HEK293 (cell line): ENCODE results near the gene EPAS1.

Source experiments
- CTCF ChIA-PET: fragments of 350-600 bp; formaldehyde crosslinking; extraction: SDS; loops from one replicate; lab custom pipeline; 2021; ENCODE audit warnings: antibody characterized with exemption; lab: Yijun Ruan, JAX
- POLR2A ChIA-PET: fragments of 300-600 bp; formaldehyde crosslinking; extraction: SDS; loops from one replicate; lab custom pipeline; 2020; ENCODE audit warnings: antibody characterized with exemption, inconsistent platforms; lab: Yijun Ruan, JAX
- H3K27ac ChIP-seq: fragments of 200-500 bp; sonication (Bioruptor generic); 2 replicates; pipeline ENCODE4 v1.5.1; 2014; ENCODE audit warnings: low read depth, low read length, control low read depth, inconsistent platforms; ENCODE audit errors: extremely low read depth
- H3K36me3 ChIP-seq, 2 experiments: fragments of 200-500 bp in 1 of 2; sonication (Bioruptor generic) in 1 of 2; 1 replicate in 1 of 2; 2 replicates in 1 of 2; pipeline ENCODE4 v1.5.1; 2014 to 2017; ENCODE audit warnings: inconsistent platforms in 2 of 2, low read length in 2 of 2; ENCODE audit not compliant: control insufficient read depth in 2 of 2, insufficient read depth in 1 of 2
- H3K4me1 ChIP-seq: fragments of 200-500 bp; sonication (Bioruptor generic); 2 replicates; pipeline ENCODE4 v1.5.1; 2014; ENCODE audit warnings: mild to moderate bottlenecking, low read length, inconsistent platforms; ENCODE audit not compliant: control insufficient read depth, insufficient read depth
- H3K4me3 ChIP-seq: 2 replicates; pipeline ENCODE4 v1.5.1; 2011; ENCODE audit warnings: low read depth, mild to moderate bottlenecking, control low read depth, low read length, moderate library complexity
- H3K9me3 ChIP-seq: fragments of 200-500 bp; sonication (Bioruptor generic); 2 replicates; pipeline ENCODE4 v1.5.1; 2014; ENCODE audit warnings: low read depth, low read length, inconsistent platforms; ENCODE audit not compliant: control insufficient read depth, insufficient read depth
- ATF2 ChIP-seq: fragments of 450-650 bp; formaldehyde crosslinking; IDR thresholded peaks from 2 replicates; pipeline ENCODE4 v1.5.1; 2016; ENCODE audit warnings: missing biosample characterization, missing genetic modification characterization, low read depth
- BCL11B ChIP-seq: fragments of 450-650 bp; formaldehyde crosslinking; IDR thresholded peaks from 2 replicates; pipeline ENCODE4 v1.5.1; 2016; ENCODE audit warnings: low read depth, missing biosample characterization, missing genetic modification characterization
- BCL6B ChIP-seq: fragments of 450-650 bp; formaldehyde crosslinking; IDR thresholded peaks from 2 replicates; pipeline ENCODE4 v1.5.1; 2017; ENCODE audit warnings: missing biosample characterization, missing genetic modification characterization
- GLI2 ChIP-seq: fragments of 450-650 bp; formaldehyde crosslinking; IDR thresholded peaks from 2 replicates; pipeline ENCODE4; 2017; ENCODE audit warnings: missing biosample characterization, missing genetic modification characterization, low read depth, borderline replicate concordance
- HOXD13 ChIP-seq: sonication (generic); formaldehyde crosslinking; IDR thresholded peaks from 2 replicates; pipeline ENCODE4 v1.8.0; 2022; ENCODE audit warnings: missing genetic modification reagents, borderline replicate concordance
- OSR2 ChIP-seq: fragments of 450-650 bp; formaldehyde crosslinking; IDR thresholded peaks from 2 replicates; pipeline ENCODE4 v1.5.1; 2016; ENCODE audit warnings: missing biosample characterization, missing genetic modification characterization
- OVOL3 ChIP-seq: fragments of 450-650 bp; formaldehyde crosslinking; IDR thresholded peaks from 2 replicates; pipeline ENCODE4 v1.5.1; 2016; ENCODE audit warnings: missing biosample characterization, missing genetic modification characterization
- PATZ1 ChIP-seq: fragments of 450-650 bp; formaldehyde crosslinking; IDR thresholded peaks from 2 replicates; pipeline ENCODE4 v1.5.1; 2016; ENCODE audit warnings: missing biosample characterization, missing genetic modification characterization
- PRDM2 ChIP-seq: fragments of 450-650 bp; formaldehyde crosslinking; IDR thresholded peaks from 2 replicates; pipeline ENCODE4 v1.5.1; 2016; ENCODE audit warnings: missing biosample characterization, missing genetic modification characterization, borderline replicate concordance
- PRDM4 ChIP-seq: fragments of 450-650 bp; formaldehyde crosslinking; IDR thresholded peaks from 2 replicates; pipeline ENCODE4 v1.5.1; 2017; ENCODE audit warnings: missing biosample characterization, missing genetic modification characterization
- TRIM28 ChIP-seq: IDR thresholded peaks from 2 replicates; pipeline ENCODE4 v1.6.1; 2011; ENCODE audit warnings: low read length, control low read depth, borderline replicate concordance
- ZBTB7A ChIP-seq: fragments of 450-650 bp; formaldehyde crosslinking; IDR thresholded peaks from 2 replicates; pipeline ENCODE4 v1.5.1; 2016; ENCODE audit warnings: low read depth, missing biosample characterization, missing genetic modification characterization
- ZEB2 ChIP-seq: fragments of 450-650 bp; formaldehyde crosslinking; IDR thresholded peaks from 2 replicates; pipeline ENCODE4 v1.5.1; 2016; ENCODE audit warnings: missing biosample characterization, missing genetic modification characterization
- ZNF174 ChIP-seq: fragments of 450-650 bp; formaldehyde crosslinking; IDR thresholded peaks from 2 replicates; pipeline ENCODE4 v1.5.0; 2017; ENCODE audit warnings: missing biosample characterization, mild to moderate bottlenecking, missing genetic modification characterization
- ZNF202 ChIP-seq: fragments of 450-650 bp; formaldehyde crosslinking; IDR thresholded peaks from 2 replicates; pipeline ENCODE4 v1.5.1; 2016; ENCODE audit warnings: missing biosample characterization, missing genetic modification characterization, borderline replicate concordance
- ZNF350 ChIP-seq: fragments of 450-650 bp; formaldehyde crosslinking; IDR thresholded peaks from 2 replicates; pipeline ENCODE4 v1.5.0; 2017; ENCODE audit warnings: missing biosample characterization, mild to moderate bottlenecking, missing genetic modification characterization
- ZNF48 ChIP-seq: fragments of 450-650 bp; formaldehyde crosslinking; IDR thresholded peaks from 2 replicates; pipeline ENCODE4 v1.5.1; 2016; ENCODE audit warnings: missing biosample characterization, missing genetic modification characterization
- ZNF501 ChIP-seq: fragments of 450-650 bp; formaldehyde crosslinking; IDR thresholded peaks from 2 replicates; pipeline ENCODE4 v1.5.1; 2016; ENCODE audit warnings: missing biosample characterization, missing genetic modification characterization
- ZNF555 ChIP-seq: fragments of 450-650 bp; formaldehyde crosslinking; conservative IDR thresholded peaks from 2 replicates; pipeline ENCODE4 v1.5.1; 2017; ENCODE audit warnings: missing biosample characterization, mild to moderate bottlenecking, missing genetic modification characterization, inconsistent platforms
- ZNF626 ChIP-seq: fragments of 450-650 bp; sonication (Bioruptor Pico); formaldehyde crosslinking; IDR thresholded peaks from 2 replicates; pipeline ENCODE4 v1.5.1; 2018; ENCODE audit warnings: missing biosample characterization, missing genetic modification characterization, inconsistent platforms
- ZNF654 ChIP-seq: fragments of 450-650 bp; formaldehyde crosslinking; IDR thresholded peaks from 2 replicates; pipeline ENCODE4 v1.5.1; 2016; ENCODE audit warnings: low read depth, missing biosample characterization, missing genetic modification characterization
- ZNF660 ChIP-seq: fragments of 450-650 bp; IDR thresholded peaks from 2 replicates; pipeline ENCODE4 v1.5.1; 2018; ENCODE audit warnings: missing biosample characterization, mild to moderate bottlenecking, missing genetic modification characterization
- ZNF830 ChIP-seq: fragments of 450-650 bp; IDR thresholded peaks from 2 replicates; pipeline ENCODE4 v1.5.0; 2018; ENCODE audit warnings: missing biosample characterization, missing genetic modification characterization, low read depth, mild to moderate bottlenecking, moderate library complexity

EPAS1 gene

GRCh38 chr2:46303233-46303632 is 6.0 kb downstream of the EPAS1 start:
- no peak overlapping the region for H3K27ac ChIP-seq
- CTCF ChIA-PET, result interaction anchor here (0.6 to 1.1 kb wide), 4 partner anchors 8 to 557 kb away, joined by 3 read pairs; no protein-coding TSS in a partner anchor

GRCh38 chr2:46303822-46304221 is 6.6 kb downstream of the EPAS1 start:
- Histone ChIP-seq H3K27ac (no peak overlapping the region), H3K36me3 (no peaks in the 10 kb centered on the region), H3K9me3 (no peaks in the 10 kb centered on the region), H3K4me3 (no peak overlapping the region), H3K4me1 (peaks cover 32% of the 10 kb centered on the region)
- TF ChIP-seq PRDM2 (tag by site-specific recombination) (no peak), ZBTB7A (tag by site-specific recombination) (no peak), ATF2 (tag by site-specific recombination) (no peak), ZNF501 (tag by site-specific recombination) (no peak), PATZ1 (no peak), ZNF555 (tag by site-specific recombination) (no peak), GLI2 (tag by site-specific recombination) (no peak), ZEB2 (tag by site-specific recombination) (no peak), ZNF626 (tag by site-specific recombination) (no peak), ZNF48 (tag by site-specific recombination) (no peak), OSR2 (tag by site-specific recombination) (no peak), OVOL3 (tag by site-specific recombination) (no peak), ZNF660 (no peak), PRDM4 (no peak), BCL6B (no peak)
- POLR2A ChIA-PET, result no interaction called here
- CTCF ChIA-PET, result interaction anchor here (0.5 to 0.7 kb wide), 2 partner anchors 164 to 556 kb away, joined by 3 read pairs; no protein-coding TSS in a partner anchor

More at GRCh38 chr2:46303233-46303632, 6.0 kb downstream of the EPAS1 start:
- Histone ChIP-seq H3K36me3 (no peaks in the 10 kb centered on the region), H3K9me3 (no peaks in the 10 kb centered on the region), H3K4me3 (no peak overlapping the region), H3K4me1 (peaks cover 28% of the 10 kb centered on the region)
- TF ChIP-seq TRIM28, result 0 out of 2 replicates have a peak, but pooled peaks have one; percentile 12
- TF ChIP-seq ZNF350 (tag by site-specific recombination), result no peak
- no peak for TF ChIP-seq ZNF654 (tag by site-specific recombination)
- no peak for TF ChIP-seq ZEB2 (tag by site-specific recombination)
- no peak for TF ChIP-seq HOXD13
- no peak for TF ChIP-seq ZNF174
- TF ChIP-seq BCL11B (tag by site-specific recombination), result no peak
- no peak for TF ChIP-seq ZNF830 (tag by site-specific recombination)
- TF ChIP-seq ZNF202, result no peak
- POLR2A ChIA-PET, result interaction anchor here (0.6 kb wide), 1 partner anchor 345 kb away, joined by 5 read pairs; no protein-coding TSS in a partner anchor
